ENCODE measurements around the gene INHBB. TPM values are rescaled to one million over a fixed set of nuclear protein-coding genes. Genes with fewer than 3 reads are reported as not detected.

Gene INHBB
- total and polyA plus RNA-seq, 9 of the 15 experiments (the other 6 are each of a cell fraction or from before 2014, with no cell fraction given): not detected

DNA sequence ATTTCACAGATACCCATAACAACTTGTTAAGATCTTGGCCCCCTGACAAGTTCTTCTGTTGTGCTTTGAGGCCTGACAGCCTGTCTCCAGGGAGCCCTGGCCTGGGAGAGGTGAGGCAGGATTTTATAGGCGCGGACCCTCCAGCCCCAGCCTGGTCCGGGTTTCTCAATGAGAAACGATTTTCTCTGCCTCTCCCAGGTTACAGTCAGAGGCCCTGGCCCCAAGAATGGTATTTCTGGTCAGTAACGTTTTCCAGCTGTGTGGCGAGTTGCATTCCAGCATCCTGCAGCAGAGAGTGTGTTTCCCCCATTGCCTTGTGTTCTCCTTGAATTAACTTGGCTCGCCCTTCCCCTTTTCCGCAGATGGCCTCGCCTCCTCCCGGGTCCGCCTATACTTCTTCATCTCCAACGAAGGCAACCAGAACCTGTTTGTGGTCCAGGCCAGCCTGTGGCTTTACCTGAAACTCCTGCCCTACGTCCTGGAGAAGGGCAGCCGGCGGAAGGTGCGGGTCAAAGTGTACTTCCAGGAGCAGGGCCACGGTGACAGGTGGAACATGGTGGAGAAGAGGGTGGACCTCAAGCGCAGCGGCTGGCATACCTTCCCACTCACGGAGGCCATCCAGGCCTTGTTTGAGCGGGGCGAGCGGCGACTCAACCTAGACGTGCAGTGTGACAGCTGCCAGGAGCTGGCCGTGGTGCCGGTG is 3.0 kb downstream of the INHBB start (continued):
- TF ChIP-seq, protein P1, sequence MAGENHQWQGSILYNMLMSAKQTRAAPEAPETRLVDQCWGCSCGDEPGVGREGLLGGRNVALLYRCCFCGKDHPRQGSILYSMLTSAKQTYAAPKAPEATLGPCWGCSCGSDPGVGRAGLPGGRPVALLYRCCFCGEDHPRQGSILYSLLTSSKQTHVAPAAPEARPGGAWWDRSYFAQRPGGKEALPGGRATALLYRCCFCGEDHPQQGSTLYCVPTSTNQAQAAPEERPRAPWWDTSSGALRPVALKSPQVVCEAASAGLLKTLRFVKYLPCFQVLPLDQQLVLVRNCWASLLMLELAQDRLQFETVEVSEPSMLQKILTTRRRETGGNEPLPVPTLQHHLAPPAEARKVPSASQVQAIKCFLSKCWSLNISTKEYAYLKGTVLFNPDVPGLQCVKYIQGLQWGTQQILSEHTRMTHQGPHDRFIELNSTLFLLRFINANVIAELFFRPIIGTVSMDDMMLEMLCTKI (IDR thresholded peaks at IDR 0.05; ENCODE audit: partially characterized antibody): no peak
- TF ChIP-seq HLTF (IDR thresholded peaks at IDR 0.05) (no peak), CHD2 (IDR thresholded peaks at IDR 0.05; ENCODE audit: low read depth, low read length) (no peak)

DNA sequence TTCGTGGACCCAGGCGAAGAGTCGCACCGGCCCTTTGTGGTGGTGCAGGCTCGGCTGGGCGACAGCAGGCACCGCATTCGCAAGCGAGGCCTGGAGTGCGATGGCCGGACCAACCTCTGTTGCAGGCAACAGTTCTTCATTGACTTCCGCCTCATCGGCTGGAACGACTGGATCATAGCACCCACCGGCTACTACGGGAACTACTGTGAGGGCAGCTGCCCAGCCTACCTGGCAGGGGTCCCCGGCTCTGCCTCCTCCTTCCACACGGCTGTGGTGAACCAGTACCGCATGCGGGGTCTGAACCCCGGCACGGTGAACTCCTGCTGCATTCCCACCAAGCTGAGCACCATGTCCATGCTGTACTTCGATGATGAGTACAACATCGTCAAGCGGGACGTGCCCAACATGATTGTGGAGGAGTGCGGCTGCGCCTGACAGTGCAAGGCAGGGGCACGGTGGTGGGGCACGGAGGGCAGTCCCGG is 3.5 kb downstream of the INHBB start:
- WGBS (ENCODE audit: insufficient coverage, low coverage, missing lambda C conversion rate): 6% methylated on average over 31 of the region's 31 CpGs
- in situ Hi-C loops (cut with MboI) (loop anchor here (10.0 kb wide), 1 partner anchor 325 kb away; no protein-coding TSS in a partner anchor), intact Hi-C loops (cut with micrococcal nuclease) (no loop called here)
- no peak overlapping the region for H2AFZ ChIP-seq (ENCODE audit: low read depth, low read length)
- no peak for DNase-seq (ENCODE audit: extremely low read depth in 1 of 4, low spot score in 3 of 4)
- no peak overlapping the region for H3K4me3 ChIP-seq
- TF ChIP-seq YBX1 (IDR thresholded peaks at IDR 0.05) (no peak), XRCC3 (IDR thresholded peaks at IDR 0.05) (no peak), PTBP1 (IDR thresholded peaks at IDR 0.05; ENCODE audit: low read depth, low read length) (no peak), SMARCB1 (IDR thresholded peaks at IDR 0.05; ENCODE audit: insufficient read length, low read depth) (no peak), STAG1 (CRISPR knock-in tag; IDR thresholded peaks at IDR 0.05; ENCODE audit: borderline replicate concordance) (no peak)
- TF ChIP-seq, protein P2, sequence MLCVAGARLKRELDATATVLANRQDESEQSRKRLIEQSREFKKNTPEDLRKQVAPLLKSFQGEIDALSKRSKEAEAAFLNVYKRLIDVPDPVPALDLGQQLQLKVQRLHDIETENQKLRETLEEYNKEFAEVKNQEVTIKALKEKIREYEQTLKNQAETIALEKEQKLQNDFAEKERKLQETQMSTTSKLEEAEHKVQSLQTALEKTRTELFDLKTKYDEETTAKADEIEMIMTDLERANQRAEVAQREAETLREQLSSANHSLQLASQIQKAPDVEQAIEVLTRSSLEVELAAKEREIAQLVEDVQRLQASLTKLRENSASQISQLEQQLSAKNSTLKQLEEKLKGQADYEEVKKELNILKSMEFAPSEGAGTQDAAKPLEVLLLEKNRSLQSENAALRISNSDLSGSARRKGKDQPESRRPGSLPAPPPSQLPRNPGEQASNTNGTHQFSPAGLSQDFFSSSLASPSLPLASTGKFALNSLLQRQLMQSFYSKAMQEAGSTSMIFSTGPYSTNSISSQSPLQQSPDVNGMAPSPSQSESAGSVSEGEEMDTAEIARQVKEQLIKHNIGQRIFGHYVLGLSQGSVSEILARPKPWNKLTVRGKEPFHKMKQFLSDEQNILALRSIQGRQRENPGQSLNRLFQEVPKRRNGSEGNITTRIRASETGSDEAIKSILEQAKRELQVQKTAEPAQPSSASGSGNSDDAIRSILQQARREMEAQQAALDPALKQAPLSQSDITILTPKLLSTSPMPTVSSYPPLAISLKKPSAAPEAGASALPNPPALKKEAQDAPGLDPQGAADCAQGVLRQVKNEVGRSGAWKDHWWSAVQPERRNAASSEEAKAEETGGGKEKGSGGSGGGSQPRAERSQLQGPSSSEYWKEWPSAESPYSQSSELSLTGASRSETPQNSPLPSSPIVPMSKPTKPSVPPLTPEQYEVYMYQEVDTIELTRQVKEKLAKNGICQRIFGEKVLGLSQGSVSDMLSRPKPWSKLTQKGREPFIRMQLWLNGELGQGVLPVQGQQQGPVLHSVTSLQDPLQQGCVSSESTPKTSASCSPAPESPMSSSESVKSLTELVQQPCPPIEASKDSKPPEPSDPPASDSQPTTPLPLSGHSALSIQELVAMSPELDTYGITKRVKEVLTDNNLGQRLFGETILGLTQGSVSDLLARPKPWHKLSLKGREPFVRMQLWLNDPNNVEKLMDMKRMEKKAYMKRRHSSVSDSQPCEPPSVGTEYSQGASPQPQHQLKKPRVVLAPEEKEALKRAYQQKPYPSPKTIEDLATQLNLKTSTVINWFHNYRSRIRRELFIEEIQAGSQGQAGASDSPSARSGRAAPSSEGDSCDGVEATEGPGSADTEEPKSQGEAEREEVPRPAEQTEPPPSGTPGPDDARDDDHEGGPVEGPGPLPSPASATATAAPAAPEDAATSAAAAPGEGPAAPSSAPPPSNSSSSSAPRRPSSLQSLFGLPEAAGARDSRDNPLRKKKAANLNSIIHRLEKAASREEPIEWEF (CRISPR knock-in tag; IDR thresholded peaks at IDR 0.05): no peak
- TF ChIP-seq, protein P3, sequence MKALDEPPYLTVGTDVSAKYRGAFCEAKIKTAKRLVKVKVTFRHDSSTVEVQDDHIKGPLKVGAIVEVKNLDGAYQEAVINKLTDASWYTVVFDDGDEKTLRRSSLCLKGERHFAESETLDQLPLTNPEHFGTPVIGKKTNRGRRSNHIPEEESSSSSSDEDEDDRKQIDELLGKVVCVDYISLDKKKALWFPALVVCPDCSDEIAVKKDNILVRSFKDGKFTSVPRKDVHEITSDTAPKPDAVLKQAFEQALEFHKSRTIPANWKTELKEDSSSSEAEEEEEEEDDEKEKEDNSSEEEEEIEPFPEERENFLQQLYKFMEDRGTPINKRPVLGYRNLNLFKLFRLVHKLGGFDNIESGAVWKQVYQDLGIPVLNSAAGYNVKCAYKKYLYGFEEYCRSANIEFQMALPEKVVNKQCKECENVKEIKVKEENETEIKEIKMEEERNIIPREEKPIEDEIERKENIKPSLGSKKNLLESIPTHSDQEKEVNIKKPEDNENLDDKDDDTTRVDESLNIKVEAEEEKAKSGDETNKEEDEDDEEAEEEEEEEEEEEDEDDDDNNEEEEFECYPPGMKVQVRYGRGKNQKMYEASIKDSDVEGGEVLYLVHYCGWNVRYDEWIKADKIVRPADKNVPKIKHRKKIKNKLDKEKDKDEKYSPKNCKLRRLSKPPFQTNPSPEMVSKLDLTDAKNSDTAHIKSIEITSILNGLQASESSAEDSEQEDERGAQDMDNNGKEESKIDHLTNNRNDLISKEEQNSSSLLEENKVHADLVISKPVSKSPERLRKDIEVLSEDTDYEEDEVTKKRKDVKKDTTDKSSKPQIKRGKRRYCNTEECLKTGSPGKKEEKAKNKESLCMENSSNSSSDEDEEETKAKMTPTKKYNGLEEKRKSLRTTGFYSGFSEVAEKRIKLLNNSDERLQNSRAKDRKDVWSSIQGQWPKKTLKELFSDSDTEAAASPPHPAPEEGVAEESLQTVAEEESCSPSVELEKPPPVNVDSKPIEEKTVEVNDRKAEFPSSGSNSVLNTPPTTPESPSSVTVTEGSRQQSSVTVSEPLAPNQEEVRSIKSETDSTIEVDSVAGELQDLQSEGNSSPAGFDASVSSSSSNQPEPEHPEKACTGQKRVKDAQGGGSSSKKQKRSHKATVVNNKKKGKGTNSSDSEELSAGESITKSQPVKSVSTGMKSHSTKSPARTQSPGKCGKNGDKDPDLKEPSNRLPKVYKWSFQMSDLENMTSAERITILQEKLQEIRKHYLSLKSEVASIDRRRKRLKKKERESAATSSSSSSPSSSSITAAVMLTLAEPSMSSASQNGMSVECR (CRISPR knock-in tag; IDR thresholded peaks at IDR 0.05): no peak
- H3K9me3 ChIP-seq (replicated peaks; ENCODE audit: control insufficient read depth, insufficient read depth, low read depth, low read length): no peaks in the 10 kb centered on the region
- no peak overlapping the region for H3K9ac ChIP-seq (ENCODE audit: insufficient read depth in 1 of 2, low read depth in 2 of 2, low read length in 2 of 2)
- no peaks in the 10 kb centered on the region for H3K79me2 ChIP-seq (ENCODE audit: control insufficient read depth, insufficient read depth, low read length)
- peaks cover 12% of the 10 kb centered on the region for H4K20me1 ChIP-seq (replicated peaks; ENCODE audit: control insufficient read depth, insufficient read depth, low read length)
- peaks cover 0 to 7% of the 10 kb centered on the region in 2 experiments; a peak in 2 of 5 replicates for H3K4me1 ChIP-seq (replicated peaks in 1 of 2; ENCODE audit: control insufficient read depth in 2 of 2, insufficient read depth in 2 of 2, low read length in 2 of 2)
- no peak overlapping the region for H3K4me2 ChIP-seq (ENCODE audit: insufficient read depth, low read length)
- H3K27ac ChIP-seq (ENCODE audit: extremely low read depth, low read depth, low read length): no peak overlapping the region
- BruUV-seq (replicated peaks): no TSS peak
- H3K36me3 ChIP-seq (ENCODE audit: control insufficient read depth, insufficient read depth, low read length): no peaks in the 10 kb centered on the region
- ChIA-PET CTCF (ENCODE audit: low intra/inter-chr PET ratio) (no interaction called here), POLR2A (no interaction called here)
- no peak for ATAC-seq
- peaks cover 22 to 70% of the 10 kb centered on the region in 2 experiments for H3K27me3 ChIP-seq (ENCODE audit: control insufficient read depth in 2 of 2, insufficient read depth in 2 of 2, low read length in 2 of 2)
- no peak for FAIRE-seq
- no peaks in the 10 kb centered on the region for H3K9me1 ChIP-seq (ENCODE audit: control insufficient read depth, insufficient read depth, low read length)

Measured in K562 (cell line).